Measurements from ENCODE around the gene PELI1. TPM values are rescaled to one million over a fixed set of nuclear protein-coding genes. Genes with fewer than 3 reads are reported as not detected.

PELI1 gene
- total RNA-seq, 3 donors from 2014 or later, result 31.8 to 51.7 (median 40.6) TPM

- intact Hi-C loops (cut with DNase I; ENCODE audit: low total_unique reads), result no loop called here
- Histone ChIP-seq H3K27ac (peak overlapping the region; percentile 43 to 67), H3K27me3 (no peaks in the 10 kb centered on the region), H3K4me3 (no peak overlapping the region), H3K36me3 (no peaks in the 10 kb centered on the region), H3K4me1 (peaks cover 3 to 13% of the 10 kb centered on the region in 2 donors), H3K9me3 (no peaks in the 10 kb centered on the region)
- TF ChIP-seq POLR2A (IDR thresholded peaks at IDR 0.05) (no peak), POLR2AphosphoS5 (IDR thresholded peaks at IDR 0.05) (no peak), CTCF (IDR thresholded peaks at IDR 0.05) (no peak)
- DNase-seq (ENCODE audit: low spot score in 2 of 2), result no peak
Observed at GRCh38 chr2:64133828-64134227, 10.4 kb downstream of the PELI1 start.

GRCh38 chr2:64133354-64133753 lies 10.9 kb downstream of the PELI1 start:
- no peak for TF ChIP-seq POLR2A (IDR thresholded peaks at IDR 0.05)
- DNase-seq (ENCODE audit: low spot score in 2 of 2), result no peak
- Histone ChIP-seq H3K4me1 (peaks cover 3 to 13% of the 10 kb centered on the region in 2 donors), H3K4me3 (no peak overlapping the region), H3K9me3 (no peaks in the 10 kb centered on the region), H3K36me3 (no peaks in the 10 kb centered on the region), H3K27me3 (no peaks in the 10 kb centered on the region), H3K27ac (peak overlapping the region; percentile 20 to 67)
- intact Hi-C loops (cut with DNase I; ENCODE audit: low total_unique reads), result no loop called here

- intact Hi-C loops (cut with DNase I; ENCODE audit: low total_unique reads), result no loop called here
- Histone ChIP-seq H3K27ac (peak overlapping the region in 1 of 2 donors; percentile 34), H3K4me1 (peaks cover 0 to 18% of the 10 kb centered on the region in 2 donors), H3K27me3 (no peaks in the 10 kb centered on the region), H3K36me3 (no peaks in the 10 kb centered on the region), H3K4me3 (no peak overlapping the region), H3K9me3 (no peaks in the 10 kb centered on the region)
- TF ChIP-seq POLR2AphosphoS5 (IDR thresholded peaks at IDR 0.05), result no peak
- no peak for TF ChIP-seq CTCF (IDR thresholded peaks at IDR 0.05)
- TF ChIP-seq POLR2A (IDR thresholded peaks at IDR 0.05), result no peak
- DNase-seq (ENCODE audit: low spot score in 2 of 2), result no peak
Observed at GRCh38 chr2:64130333-64130732, 13.9 kb downstream of the PELI1 start.

GRCh38 chr2:64128943-64129391 lies 15.3 kb downstream of the PELI1 start:
- intact Hi-C loops (cut with DNase I; ENCODE audit: low total_unique reads), result no loop called here
- no peaks in the 10 kb centered on the region for H3K27me3 ChIP-seq
- no peaks in the 10 kb centered on the region for H3K9me3 ChIP-seq
- no peaks in the 10 kb centered on the region for H3K36me3 ChIP-seq
- H3K27ac ChIP-seq, result peak overlapping the region in 1 of 2 donors; percentile 52
- no peak overlapping the region for H3K4me3 ChIP-seq
- DNase-seq (ENCODE audit: low spot score in 2 of 2), result no peak
- peaks cover 0 to 10% of the 10 kb centered on the region in 2 donors for H3K4me1 ChIP-seq
- TF ChIP-seq POLR2A (IDR thresholded peaks at IDR 0.05) (no peak), POLR2AphosphoS5 (IDR thresholded peaks at IDR 0.05) (no peak), CTCF (IDR thresholded peaks at IDR 0.05) (no peak)

GRCh38 chr2:64128406-64128805 lies 15.8 kb downstream of the PELI1 start:
- peak overlapping the region in 1 of 2 donors; percentile 34 for H3K27ac ChIP-seq
- intact Hi-C loops (cut with DNase I; ENCODE audit: low total_unique reads), result no loop called here
- no peaks in the 10 kb centered on the region for H3K9me3 ChIP-seq
- H3K27me3 ChIP-seq, result no peaks in the 10 kb centered on the region
- no peak for TF ChIP-seq POLR2A (IDR thresholded peaks at IDR 0.05)
- no peak for TF ChIP-seq POLR2AphosphoS5 (IDR thresholded peaks at IDR 0.05)
- TF ChIP-seq CTCF (IDR thresholded peaks at IDR 0.05), result no peak
- no peak overlapping the region for H3K4me3 ChIP-seq
- DNase-seq (ENCODE audit: low spot score in 2 of 2), result no peak
- peaks cover 0 to 10% of the 10 kb centered on the region in 2 donors for H3K4me1 ChIP-seq
- no peaks in the 10 kb centered on the region for H3K36me3 ChIP-seq

GRCh38 chr2:64127119-64127518 lies 17.1 kb downstream of the PELI1 start:
- H3K36me3 ChIP-seq, result no peaks in the 10 kb centered on the region
- H3K4me3 ChIP-seq, result no peak overlapping the region

More at GRCh38 chr2:64127119-64127518, 17.1 kb downstream of the PELI1 start:
- intact Hi-C loops (cut with DNase I; ENCODE audit: low total_unique reads), result no loop called here
- DNase-seq (ENCODE audit: low spot score in 2 of 2), result no peak
- TF ChIP-seq CTCF (IDR thresholded peaks at IDR 0.05), result no peak
- no peak for TF ChIP-seq POLR2A (IDR thresholded peaks at IDR 0.05)
- TF ChIP-seq POLR2AphosphoS5 (IDR thresholded peaks at IDR 0.05), result no peak
- H3K27ac ChIP-seq, result peak overlapping the region in 1 of 2 donors; percentile 34
- H3K9me3 ChIP-seq, result no peaks in the 10 kb centered on the region
- no peaks in the 10 kb centered on the region for H3K27me3 ChIP-seq
- H3K4me1 ChIP-seq, result peaks cover 0 to 10% of the 10 kb centered on the region in 2 donors

Data from breast epithelium (tissue), 4 donors.